Stimulated activated CD8-positive, alpha-beta memory T cell treated with anti-CD3 and anti-CD28 coated beads, Interleukin-12 subunit alpha, Interleukin-12 subunit beta, amount 100 ng/mL, for 4 hours (primary cell): Measurements from ENCODE around the gene AHRR.
"Not testable (repeated sequence)": the region's sequence is repeated elsewhere in the genome, so short reads cannot be mapped to it uniquely, and the experiment has no call there.

Experiments
- DNase-seq: peaks from one replicate; pipeline ENCODE4 v3.0.0-alpha.2; 2020; ENCODE audit warnings: low read depth

The AHRR gene

DNA sequence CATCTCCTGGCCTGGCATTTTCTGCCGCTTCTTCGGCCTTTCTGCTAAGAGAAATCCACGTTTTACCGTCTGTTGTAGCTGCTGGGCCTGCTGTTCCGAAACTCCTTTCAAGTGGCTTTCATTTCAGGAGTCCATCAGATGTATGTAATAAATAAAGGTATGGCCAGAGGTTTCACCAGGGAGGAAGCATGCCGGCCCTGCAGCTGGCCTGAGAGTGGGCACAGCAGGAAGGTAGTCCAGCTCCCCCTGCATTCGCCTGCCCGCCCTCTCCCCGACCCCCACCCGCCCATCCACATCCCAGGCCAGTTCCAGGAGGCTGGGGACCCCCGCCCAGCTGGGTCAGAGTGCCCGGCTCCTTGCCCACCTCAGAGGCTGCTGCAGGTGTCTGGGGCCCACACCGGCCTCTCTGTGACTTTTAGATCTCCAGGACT lies 75.0 kb downstream of the AHRR start:
- no peak for DNase-seq

- DNase-seq = not testable (repeated sequence)
These were observed 76.6 kb downstream of the AHRR start for GRCh38 chr5:398141-398474.

- DNase-seq = no peak
These were observed 77.2 kb downstream of the AHRR start for GRCh38 chr5:398475-399295.

DNA sequence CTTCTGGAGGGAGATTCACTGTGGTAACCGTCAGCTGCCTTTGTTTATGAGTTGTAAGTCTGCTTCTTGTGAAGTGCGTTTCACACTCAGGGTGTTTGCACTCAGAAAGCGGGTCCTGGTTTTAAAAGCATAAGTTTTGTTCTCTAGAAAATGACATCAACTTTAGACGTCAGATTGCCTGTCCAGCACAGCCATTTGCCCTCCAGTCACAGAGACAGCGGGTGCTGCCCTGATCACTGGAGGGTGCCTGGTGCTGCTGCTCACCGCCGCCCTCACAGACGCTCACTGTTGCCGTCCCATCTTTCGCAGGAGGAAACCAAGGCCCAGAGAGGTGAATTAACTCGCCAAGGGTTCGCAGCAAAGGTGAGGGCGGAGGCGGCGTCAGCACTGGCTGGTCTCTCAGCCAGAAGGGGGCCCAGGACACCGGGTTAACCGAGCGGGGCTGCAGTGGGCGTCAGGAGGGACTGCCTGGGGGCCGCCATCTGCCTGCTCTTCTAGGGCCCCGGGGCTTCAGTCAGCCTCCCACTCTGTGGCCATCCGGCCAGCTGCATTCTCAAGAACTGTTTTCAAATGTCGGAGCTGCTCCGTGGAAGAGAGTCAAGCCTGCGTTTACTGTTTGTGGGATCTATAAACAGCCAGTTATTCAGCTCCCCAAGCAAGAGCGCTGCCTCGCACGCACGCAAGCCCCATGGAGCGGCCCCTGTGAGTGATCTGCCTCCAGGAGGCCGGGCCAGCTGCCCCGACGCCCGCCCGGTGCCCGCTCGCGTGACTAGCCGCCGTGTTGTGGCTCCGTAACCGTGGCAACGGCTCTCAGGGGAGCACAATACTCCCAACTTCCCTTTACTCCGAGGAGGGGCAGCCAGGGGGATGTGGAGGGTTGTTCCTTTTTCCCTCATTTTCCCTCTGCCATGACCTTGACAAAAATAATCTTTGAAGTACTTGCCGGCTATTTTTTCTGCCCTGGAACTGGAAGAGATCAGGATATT lies 78.1 kb downstream of the AHRR start:
- DNase-seq = peak; percentile 25

- no peak for DNase-seq
These were observed 79.0 kb downstream of the AHRR start for GRCh38 chr5:400282-401145.

DNA sequence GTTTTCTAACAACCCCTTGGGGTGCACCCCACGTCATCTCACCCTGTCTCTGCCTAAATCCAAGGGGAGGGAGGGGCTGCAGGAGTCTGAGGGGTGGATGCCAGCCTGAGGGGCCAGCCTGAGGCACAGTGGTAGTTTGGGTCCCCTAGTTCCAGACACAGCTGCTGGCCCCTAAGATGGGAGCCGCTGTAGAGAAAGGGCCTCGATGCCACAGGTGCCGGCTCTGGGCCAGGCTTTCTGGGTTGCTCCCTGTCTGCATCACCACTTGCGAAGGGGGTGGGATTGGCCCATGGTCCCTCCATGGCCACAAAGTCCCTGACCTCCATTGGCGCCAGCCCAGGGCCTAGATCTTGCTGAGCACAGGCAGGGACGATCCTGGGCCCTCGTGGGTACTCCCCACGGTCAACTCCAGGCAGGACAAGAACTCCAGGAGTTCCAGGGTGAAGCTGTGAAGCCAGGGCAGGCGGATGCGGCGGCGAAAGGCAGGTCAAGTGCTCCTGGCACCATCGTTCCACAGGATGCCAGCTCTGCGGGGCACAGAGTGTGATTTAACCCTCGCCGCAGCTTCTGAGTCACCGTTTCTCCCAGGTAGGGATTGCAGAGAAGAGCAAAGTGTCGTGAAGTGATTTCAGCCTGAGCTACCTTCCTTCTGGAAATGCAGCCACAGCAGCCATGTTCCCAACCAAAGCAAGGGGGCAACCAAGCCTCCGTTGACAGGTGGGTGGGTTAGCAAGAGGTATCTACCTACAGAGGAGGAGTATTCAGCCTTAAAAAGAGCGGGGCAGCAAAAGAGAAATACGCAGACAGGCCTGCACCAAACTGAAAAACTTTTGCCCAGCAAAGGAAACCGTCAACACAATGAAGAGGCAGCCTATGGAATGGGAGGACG lies 79.9 kb downstream of the AHRR start:
- no peak for DNase-seq

DNA sequence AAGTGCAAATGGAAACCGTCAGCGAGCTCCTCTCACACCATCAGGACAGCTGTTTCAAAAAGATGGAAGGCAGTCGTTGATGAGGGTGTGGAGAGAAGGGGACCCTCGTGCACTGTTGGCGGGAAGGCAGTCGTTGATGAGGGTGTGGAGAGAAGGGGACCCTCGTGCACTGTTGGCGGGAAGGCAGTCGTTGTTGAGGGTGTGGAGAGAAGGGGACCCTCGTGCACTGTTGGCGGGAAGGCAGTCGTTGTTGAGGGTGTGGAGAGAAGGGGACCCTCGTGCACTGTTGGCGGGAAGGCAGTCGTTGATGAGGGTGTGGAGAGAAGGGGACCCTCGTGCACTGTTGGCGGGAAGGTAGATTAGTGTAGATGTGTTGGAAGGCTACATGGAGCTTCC lies 80.7 kb downstream of the AHRR start:
- DNase-seq = not testable (repeated sequence)

- DNase-seq = no peak
These were observed 81.3 kb downstream of the AHRR start for GRCh38 chr5:402615-403359.

GRCh38 chr5:403995-404394 lies 82.5 kb downstream of the AHRR start:
- DNase-seq = no peak

GRCh38 chr5:404666-405241 lies 83.2 kb downstream of the AHRR start:
- no peak for DNase-seq

DNA sequence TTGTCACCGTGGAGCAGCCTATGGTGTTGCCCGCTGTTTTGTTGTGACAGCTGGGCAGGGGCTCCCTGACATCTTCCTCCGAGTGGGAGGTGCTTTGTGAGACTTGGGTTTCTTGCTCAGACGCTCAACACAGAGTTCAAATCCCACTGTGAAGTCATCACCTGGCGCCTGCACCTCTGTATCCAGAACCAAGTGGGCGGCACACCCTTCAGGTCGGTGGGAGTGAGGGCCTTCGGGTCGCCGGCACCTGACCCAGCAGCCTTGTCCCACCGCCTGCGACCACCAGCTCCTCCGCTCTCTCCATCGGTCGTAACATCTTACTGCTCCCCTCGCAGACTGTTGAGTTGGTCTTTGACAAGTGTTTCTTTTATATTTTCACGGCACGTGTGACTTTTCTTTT lies 83.9 kb downstream of the AHRR start:
- DNase-seq = no peak

GRCh38 chr5:406041-406440 lies 84.5 kb downstream of the AHRR start:
- DNase-seq = no peak

DNA sequence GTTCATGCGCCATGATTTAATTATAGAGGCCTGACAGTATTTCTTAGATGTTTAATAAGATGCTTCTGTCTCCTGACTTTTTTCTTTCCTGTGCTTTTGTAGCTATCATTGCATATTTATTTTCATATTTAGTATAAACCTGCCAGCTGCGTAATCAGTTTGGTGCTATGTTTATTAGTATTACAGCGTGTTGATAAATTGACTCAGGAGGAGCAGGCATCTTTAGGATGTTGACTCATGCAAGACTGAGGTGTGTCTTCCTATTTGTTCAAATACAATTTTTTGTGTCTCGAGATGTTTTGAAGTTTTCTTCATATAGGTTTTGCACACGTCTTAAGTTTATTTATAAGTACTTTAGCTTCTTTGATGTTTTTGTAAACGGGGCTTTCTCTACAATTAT lies 85.5 kb downstream of the AHRR start:
- no peak for DNase-seq

DNA sequence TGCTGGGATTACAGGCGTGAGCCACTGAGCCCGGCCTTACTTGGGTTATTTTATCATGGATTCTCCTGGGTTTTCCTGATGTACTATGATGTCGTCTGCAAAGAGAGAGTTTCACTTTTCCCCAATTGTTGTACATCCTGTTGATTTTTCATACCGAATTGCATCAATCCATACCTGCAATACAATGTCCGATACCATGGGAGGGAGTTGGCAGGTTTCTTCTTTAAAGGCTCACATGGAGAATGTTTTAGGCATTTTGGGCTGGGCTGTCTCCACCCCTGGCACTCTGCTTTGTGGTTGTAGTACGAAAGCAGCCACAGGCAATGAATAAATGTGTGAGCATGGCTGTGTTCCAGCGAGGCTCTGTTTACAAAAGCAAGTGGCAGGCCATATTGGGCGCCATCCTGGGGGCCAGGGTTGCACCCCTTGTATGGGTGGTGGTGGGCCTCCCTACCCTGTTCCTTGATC lies 86.3 kb downstream of the AHRR start:
- no peak for DNase-seq

DNA sequence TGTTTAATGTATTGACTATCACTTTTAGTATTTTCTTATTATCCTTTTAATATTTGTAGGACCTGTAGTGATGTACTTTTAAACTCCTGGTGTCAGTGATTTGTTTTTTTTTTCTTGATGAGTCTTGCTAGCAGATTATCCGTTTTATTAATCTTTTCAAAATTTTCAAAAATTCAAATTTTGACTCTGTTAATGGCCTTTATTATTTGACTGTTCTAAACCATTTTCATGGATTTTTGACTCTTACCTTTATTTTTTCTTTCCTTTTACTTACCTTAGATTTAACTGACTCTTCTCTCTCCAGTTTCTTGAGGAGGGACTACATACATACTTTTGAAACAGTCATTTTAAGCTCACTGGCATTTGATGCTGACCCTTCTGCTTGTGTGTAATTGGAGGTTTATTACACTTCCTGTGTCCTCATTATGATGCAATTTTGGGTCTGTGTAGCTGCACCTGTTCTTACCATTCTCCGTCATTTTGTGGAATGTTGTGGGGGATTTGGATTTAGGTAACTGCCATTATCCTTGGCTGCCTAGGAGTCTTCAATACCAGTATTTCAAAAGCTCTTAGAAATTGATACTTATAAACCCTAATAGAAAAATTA lies 89.5 kb downstream of the AHRR start:
- no peak for DNase-seq

DNA sequence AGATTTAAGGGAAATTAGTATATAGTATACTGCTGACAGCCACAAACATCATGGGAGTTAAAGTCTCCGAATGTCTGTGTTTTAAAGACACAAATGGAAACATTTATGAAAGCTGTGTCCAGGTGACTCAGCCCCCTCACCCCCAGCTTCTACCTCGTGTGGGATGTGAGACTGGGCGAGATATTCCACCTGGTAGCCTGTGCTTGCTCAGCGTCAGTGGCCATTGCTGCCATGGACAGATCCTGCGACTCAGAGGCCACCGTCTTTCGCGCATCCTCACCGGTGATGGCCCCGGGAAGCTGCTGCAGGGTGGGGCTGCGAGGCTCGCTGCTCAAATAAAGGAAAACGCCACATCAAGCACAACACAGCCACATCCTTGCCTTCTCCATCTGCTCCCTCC lies 90.2 kb downstream of the AHRR start:
- DNase-seq = no peak

DNA sequence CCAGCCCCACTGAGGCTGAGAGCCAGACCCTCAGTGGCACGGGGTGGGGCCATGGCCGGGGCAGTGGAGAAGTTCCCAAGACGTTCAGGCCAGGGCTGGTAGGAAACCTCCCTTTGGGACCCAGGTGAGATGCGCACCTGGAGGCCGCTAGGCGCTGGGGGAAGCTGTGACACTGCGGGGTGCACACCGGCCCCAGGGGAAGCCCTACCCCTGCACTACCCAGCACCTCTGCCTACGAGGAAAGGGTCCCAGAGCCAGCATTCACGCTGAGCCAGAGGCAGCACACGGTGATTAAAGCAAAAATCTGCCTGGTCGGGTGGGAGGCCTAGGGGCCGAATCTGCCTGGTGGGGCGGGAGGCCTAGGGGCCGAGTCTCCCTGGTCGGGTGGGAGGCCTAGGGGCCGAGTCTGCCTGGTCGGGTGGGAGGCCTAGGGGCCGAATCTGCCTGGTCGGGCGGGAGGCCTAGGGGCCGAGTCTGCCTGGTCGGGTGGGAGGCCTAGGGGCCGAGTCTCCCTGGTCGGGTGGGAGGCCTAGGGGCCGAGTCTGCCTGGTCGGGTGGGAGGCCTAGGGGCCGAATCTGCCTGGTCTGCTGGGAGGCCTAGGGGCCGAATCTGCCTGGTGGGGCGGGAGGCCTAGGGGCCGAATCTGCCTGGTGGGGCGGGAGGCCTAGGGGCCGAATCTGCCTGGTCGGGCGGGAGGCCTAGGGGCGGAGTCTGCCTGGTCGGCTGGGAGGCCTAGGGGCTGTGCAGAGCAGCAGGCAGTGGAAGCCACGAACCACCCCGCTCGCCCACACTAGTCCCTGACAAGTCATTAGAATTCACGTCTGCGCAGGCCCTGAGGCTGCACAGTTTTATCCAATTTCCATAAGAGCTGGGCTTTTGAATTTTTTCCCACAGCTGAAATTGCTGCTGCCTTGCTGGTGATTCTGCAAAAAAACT lies 93.7 kb downstream of the AHRR start:
- not testable (repeated sequence) for DNase-seq

DNA sequence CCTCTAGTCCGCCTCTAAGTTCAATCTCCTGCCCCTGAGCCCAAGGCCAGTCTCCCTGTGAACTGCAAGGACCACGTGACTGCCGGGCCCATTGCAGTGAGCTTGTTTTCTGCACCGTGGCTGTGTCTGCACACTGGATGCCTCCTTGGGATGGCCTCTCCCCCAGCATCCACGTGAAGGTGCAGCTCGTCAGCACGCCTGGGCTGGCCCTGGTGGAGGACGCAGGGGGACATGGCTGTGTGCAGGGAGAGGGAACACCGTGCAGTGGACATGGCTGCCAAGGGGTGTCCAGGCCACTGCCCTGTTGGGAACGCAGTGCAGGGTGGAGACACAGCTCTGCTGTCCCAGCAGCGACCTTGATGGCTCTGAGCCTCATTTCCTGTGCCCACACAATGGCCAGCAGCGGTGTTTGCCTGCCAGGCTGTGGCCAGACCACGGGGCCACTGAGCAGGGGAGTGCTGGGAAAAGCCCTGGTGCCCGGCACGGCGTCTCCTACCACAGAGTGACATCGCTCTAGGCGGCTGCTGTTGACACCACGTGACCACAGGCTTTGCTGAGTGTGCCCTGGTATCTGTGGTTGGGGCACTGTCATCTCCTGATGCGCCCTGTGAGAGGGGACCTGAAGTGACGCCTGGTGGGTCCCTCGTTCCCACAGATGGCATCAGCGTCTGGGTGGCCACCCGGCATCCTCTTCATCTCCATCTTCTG lies 94.6 kb downstream of the AHRR start:
- DNase-seq = no peak
